NCI-H1436 (cell line): ENCODE measurements around the gene STK32A.

ENCODE experiments used
- DNase-seq: peaks from one replicate; lab custom pipeline; 2025; lab: John Stamatoyannopoulos, UW

STK32A gene

DNA sequence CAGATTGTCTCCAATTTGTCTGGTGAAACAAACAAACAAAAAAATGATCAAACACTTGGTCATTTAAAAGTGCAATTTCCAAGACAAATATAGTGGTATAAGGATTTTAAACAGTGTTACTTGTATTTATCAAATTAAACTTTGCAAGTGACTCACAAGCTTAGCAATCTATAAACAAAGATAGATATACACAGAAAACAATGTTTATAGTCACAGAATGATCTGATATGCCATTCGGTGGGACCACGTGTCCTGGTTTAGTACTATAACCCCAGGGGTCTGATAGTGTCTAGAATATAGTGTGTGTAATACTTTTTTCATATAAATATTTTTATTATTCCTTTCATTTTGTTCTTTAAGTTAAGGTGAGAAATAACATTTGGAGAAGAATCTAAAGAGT lies 183.8 kb downstream of the STK32A start:
- no peak for DNase-seq

DNA sequence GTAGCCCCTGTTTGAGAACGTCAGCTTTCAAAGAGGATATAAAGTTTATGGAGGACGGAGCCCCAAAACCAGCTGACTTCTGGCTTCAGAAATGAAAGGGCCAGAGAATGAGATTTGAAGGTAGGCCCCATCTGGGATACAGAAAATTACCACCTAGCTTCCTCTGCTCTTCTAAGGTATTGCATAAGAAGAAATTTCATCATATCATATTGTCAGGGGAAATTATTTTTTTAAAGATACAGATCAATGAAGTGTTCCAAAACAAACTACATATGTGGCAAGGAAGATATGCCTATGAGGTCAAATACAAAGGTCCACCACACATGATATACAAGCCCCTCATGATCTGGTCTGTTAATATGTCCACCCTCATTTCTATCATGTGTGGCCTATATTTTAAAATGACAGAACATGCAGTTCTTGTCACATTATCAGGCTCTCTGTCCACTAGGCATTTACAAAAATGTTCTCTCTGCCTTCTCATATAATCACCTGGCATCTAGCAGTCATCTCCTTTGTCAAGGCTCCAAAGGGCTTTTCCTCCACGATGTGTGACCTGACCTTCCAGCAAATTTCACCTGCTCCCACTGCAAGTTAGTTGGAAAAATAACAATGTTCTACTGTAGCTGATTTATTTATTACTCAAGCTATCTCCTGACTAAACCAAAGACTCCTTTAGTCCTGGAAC lies 192.0 kb downstream of the STK32A start:
- no peak for DNase-seq

DNA sequence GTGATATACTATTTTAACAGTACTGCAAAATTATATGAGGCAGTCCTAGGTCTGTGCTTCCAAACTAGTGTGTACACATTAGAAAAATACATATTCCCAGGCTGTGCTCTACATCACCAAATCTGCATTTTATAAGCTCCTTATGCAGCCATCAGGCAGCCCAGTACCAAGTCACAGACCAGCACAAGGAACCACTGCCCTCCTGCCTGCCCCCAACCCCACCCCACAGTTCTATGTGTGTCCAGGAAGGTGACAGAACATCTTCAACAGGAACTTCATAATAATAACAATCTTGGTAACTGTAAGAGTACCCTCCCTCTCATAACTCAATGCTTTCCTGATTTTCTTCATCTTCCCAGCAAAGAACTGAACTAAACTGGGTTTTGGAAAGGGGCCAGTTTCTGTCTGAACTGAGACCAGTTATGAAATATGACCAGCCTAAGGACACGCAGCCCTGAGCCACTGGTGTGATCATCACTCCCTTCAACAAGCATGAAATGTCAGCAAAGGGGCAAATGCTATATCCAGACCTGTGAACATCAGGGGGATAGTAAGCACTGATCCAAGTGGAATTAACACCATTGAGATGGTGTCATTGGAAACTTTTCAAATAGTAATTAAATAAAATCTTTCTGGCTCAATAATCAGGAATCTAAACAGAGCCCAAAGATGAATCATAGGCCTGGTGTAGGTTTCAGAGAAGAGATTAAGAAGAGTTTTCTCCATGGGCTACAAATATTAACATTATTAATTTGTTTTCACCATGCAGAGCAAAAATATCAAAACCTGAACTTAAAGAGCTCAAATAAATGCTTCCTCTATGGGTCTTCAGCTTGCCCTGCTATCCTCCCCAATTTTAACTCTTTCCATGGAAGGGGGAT lies 192.9 kb downstream of the STK32A start:
- no peak for DNase-seq

GRCh38 chr5:147430628-147431027 lies 195.8 kb downstream of the STK32A start:
- DNase-seq, result no peak

- DNase-seq, result no peak
Observed at GRCh38 chr5:147431586-147431985, 196.8 kb downstream of the STK32A start.

DNA sequence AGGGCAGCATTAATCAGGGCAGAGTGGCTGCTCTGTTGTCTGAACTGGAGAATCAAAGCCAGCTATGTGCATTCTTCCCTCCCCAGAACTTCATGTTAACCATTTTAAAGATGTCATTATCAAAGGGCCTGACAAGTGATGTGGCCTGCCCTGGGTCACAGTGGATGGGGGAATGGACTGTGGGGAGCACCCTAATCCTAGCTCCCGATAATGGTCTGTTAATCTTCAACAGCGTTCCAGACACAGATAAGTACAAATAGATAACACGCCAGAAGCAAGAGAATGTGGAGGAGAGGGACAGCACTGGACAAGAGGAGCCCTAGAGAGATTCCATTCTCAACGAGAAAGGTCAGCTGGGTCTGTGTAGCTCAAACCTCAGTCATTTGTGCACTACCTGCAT lies 197.5 kb downstream of the STK32A start:
- no peak for DNase-seq

GRCh38 chr5:147434049-147434448 lies 199.2 kb downstream of the STK32A start:
- no peak for DNase-seq

GRCh38 chr5:147436596-147436995 lies 201.8 kb downstream of the STK32A start:
- DNase-seq, result no peak

DNA sequence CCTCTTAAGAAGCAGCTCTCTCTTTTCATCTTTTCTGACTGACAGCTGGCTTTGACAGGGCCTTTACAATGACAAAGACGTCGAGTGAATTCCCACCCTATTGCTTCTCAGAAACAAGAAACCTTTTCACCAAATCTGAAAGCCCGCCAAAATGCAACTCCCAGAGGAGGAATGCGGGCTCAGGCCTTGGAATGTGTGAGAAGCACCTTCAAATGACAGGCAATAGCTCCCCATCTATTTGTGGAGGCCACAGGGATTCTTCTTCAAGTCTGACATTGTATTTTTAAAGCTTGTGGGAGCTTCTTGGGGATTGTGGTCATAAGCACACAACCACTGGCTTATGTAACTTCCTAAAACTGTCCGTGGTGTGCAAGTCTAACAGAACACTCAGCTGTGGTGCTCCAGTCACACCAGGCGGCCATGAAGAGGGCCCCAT lies 202.4 kb downstream of the STK32A start:
- DNase-seq, result no peak
